HUES6 (cell line): ENCODE results near the gene RNF14.
"Not testable (repeated sequence)": the region's sequence is repeated elsewhere in the genome, so short reads cannot be mapped to it uniquely, and the experiment has no call there.

Source experiments
- H3K27ac ChIP-seq: 2 replicates; pipeline ENCODE4 v1.7.0; 2013; ENCODE audit warnings: low read depth, mild to moderate bottlenecking, low read length, inconsistent platforms
- H3K27me3 ChIP-seq: 2 replicates; pipeline ENCODE4 v1.6.1; 2013; ENCODE audit warnings: low read length; ENCODE audit not compliant: control insufficient read depth, insufficient read depth
- H3K36me3 ChIP-seq: 2 replicates; pipeline ENCODE4 v1.6.1; 2013; ENCODE audit warnings: low read length; ENCODE audit not compliant: control insufficient read depth, insufficient read depth
- H3K4me1 ChIP-seq: 2 replicates; pipeline ENCODE4 v1.6.1; 2013; ENCODE audit warnings: low read length; ENCODE audit not compliant: control insufficient read depth, insufficient read depth
- H3K4me3 ChIP-seq: 2 replicates; pipeline ENCODE4 v1.5.1; 2013; ENCODE audit warnings: low read depth, low read length
- H3K9ac ChIP-seq: one replicate; pipeline ENCODE4 v1.6.1; 2013; ENCODE audit warnings: mild to moderate bottlenecking, low read length
- H3K9me3 ChIP-seq: 2 replicates; pipeline ENCODE4 v1.6.1; 2013; ENCODE audit warnings: low read depth, low read length; ENCODE audit not compliant: control insufficient read depth, insufficient read depth

Gene RNF14

DNA sequence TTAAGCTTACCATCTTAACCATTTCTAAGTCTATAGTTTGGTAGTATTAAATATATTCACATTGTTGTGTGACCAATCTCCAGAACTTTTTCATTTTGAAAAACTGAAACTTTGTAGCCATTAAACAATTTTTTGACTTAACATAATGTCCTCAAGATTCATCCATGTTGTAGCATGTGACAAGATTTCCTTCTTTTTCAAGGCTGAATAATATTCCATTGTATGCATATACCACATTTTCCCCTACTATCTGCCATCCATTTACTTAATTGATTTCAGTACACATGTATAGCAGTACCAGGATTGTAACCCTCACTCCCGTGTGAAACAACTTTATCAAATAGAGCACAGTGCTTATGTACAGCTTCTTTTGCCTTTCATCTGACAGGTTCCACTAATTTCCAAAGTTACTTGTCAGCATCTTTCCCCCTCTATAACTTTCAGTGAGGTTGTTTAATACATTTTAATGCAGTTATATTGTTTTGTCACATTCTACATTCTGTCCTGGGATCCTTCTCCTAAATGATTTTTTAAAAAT lies 51.3 kb downstream of the RNF14 start:
- peaks cover 7% of the 10 kb centered on the region; the same call in 1 of the 2 replicates for H3K27me3 ChIP-seq
- H3K4me1 ChIP-seq: no peaks in the 10 kb centered on the region
- no peak overlapping the region for H3K4me3 ChIP-seq
- no peak overlapping the region for H3K27ac ChIP-seq
- no peaks in the 10 kb centered on the region for H3K36me3 ChIP-seq
- H3K9ac ChIP-seq: no peak overlapping the region
- 0 out of 2 replicates have a peak, but pooled peaks cover 4% of the 10 kb centered on the region for H3K9me3 ChIP-seq

DNA sequence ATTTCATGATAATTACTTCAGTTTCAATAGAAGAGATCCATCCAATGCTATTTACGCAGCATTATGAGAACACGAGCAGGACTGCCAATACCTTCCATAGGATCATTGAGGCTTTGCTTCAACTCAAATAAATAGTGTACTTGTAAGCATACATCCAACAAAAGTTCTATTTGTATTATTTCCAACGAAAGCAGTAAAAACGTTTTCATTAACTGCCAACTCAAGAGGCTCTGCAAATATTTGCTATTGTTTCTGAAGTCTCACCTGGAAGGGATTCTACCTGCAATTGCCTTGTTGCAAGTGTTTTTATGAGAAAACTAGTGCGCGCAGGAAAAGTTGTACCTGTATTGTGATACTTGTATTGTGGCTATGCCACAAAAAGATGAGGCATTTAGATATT lies 54.9 kb downstream of the RNF14 start:
- H3K27me3 ChIP-seq: peaks cover 7% of the 10 kb centered on the region; the same call in 1 of the 2 replicates
- no peaks in the 10 kb centered on the region for H3K4me1 ChIP-seq
- no peak overlapping the region for H3K9ac ChIP-seq
- no peak overlapping the region for H3K4me3 ChIP-seq
- H3K9me3 ChIP-seq: 0 out of 2 replicates have a peak, but pooled peaks cover 4% of the 10 kb centered on the region
- no peak overlapping the region for H3K27ac ChIP-seq
- H3K36me3 ChIP-seq: no peaks in the 10 kb centered on the region

- peak overlapping the region; percentile 20 for H3K9ac ChIP-seq
- peaks cover 7% of the 10 kb centered on the region; the same call in 1 of the 2 replicates for H3K27me3 ChIP-seq
- peak overlapping the region; percentile 62 for H3K4me3 ChIP-seq
- 0 out of 2 replicates have a peak, but pooled peaks cover 4% of the 10 kb centered on the region for H3K9me3 ChIP-seq
- H3K36me3 ChIP-seq: no peaks in the 10 kb centered on the region
- 0 out of 2 replicates have a peak overlapping the region, but pooled peaks have one; percentile 15 for H3K27ac ChIP-seq
- H3K4me1 ChIP-seq: no peaks in the 10 kb centered on the region
Measured at GRCh38 chr5:142024771-142025304, 55.9 kb downstream of the RNF14 start.

DNA sequence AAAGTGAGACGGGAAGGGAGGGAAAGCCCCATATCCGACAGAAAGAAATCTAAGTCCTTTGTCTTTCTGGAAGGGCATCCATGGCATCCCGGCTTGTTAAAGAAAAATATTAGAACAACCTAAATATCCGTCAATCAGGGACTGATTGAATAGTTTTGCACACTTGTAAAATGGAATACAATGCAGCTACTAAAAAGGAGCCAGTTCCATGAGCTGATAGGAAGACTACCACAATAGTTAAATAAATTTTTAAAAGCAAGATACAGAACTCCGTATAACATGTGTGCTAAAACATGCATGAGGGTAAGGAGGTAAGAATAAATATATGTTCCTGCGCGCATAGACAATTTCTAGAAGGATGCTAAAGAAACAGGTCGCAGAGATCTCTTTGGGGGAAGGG lies 56.7 kb downstream of the RNF14 start:
- Histone ChIP-seq H3K9ac (no peak overlapping the region), H3K4me3 (peak overlapping the region; percentile 62), H3K36me3 (no peaks in the 10 kb centered on the region), H3K27me3 (peaks cover 7% of the 10 kb centered on the region; the same call in 1 of the 2 replicates), H3K4me1 (no peaks in the 10 kb centered on the region), H3K9me3 (no peaks in the 10 kb centered on the region), H3K27ac (no peak overlapping the region)

GRCh38 chr5:142032150-142032549 lies 63.2 kb downstream of the RNF14 start:
- H3K9ac ChIP-seq: no peak overlapping the region
- no peak overlapping the region for H3K4me3 ChIP-seq
- H3K27ac ChIP-seq: no peak overlapping the region
- no peaks in the 10 kb centered on the region for H3K36me3 ChIP-seq
- H3K4me1 ChIP-seq: no peaks in the 10 kb centered on the region
- H3K9me3 ChIP-seq: no peaks in the 10 kb centered on the region
- no peaks in the 10 kb centered on the region for H3K27me3 ChIP-seq

DNA sequence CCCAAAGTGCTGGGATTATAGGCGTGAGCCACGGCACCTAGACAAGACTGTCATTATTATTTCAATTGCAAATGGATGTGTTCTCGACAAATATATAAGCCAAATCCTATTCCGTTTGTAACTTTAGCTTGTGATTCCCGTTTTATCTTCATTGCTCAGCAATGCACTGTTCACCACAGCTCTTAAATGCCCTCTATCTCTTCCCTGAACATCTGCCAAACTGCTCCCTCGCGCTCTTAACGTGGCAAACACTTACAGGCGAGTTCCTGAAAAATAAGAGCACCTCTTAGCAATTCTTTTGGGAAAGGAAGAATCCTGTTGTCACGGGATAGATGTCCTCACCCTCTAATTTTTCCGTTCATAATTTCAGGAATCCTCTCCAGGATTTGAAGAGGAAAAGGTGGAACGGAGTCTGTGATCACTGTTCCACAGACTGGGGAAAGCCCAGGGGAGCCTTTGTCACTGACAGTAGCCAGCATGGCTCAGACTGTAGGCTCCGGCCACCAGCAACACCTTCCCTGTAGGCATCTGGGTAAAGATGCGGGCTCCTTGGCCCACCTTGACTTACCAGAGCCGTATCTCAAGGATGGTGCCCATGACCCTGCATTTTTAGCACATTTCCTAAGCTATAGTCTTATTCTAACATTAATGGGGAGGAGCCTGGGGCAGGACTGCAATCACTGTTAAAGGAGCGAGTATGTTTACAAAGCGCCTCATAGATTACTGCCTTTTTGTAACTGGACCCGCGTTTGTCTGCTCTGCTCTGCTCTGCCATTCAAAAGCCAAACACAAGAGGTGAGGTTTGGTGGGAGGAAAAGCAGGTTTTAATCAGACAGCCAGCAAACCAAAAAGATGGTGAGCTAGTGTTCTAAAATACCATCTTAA lies 64.1 kb downstream of the RNF14 start:
- Histone ChIP-seq H3K36me3 (no peaks in the 10 kb centered on the region), H3K9me3 (no peaks in the 10 kb centered on the region), H3K27me3 (no peaks in the 10 kb centered on the region), H3K9ac (no peak overlapping the region), H3K4me1 (no peaks in the 10 kb centered on the region), H3K4me3 (no peak overlapping the region), H3K27ac (no peak overlapping the region)

- not testable (repeated sequence) for H3K4me1 ChIP-seq, H3K36me3 ChIP-seq, H3K27ac ChIP-seq, H3K27me3 ChIP-seq, H3K9ac ChIP-seq, H3K4me3 ChIP-seq, H3K9me3 ChIP-seq
Measured at GRCh38 chr5:142033632-142034567, 65.0 kb downstream of the RNF14 start.

- H3K27ac ChIP-seq: no peak overlapping the region
- H3K4me3 ChIP-seq: no peak overlapping the region
- H3K4me1 ChIP-seq: no peaks in the 10 kb centered on the region
- no peaks in the 10 kb centered on the region for H3K9me3 ChIP-seq
- no peaks in the 10 kb centered on the region for H3K27me3 ChIP-seq
- H3K36me3 ChIP-seq: no peaks in the 10 kb centered on the region
- H3K9ac ChIP-seq: no peak overlapping the region
Measured at GRCh38 chr5:142034994-142035393, 66.1 kb downstream of the RNF14 start.

- H3K27me3 ChIP-seq: no peaks in the 10 kb centered on the region
- no peaks in the 10 kb centered on the region for H3K4me1 ChIP-seq
- H3K4me3 ChIP-seq: no peak overlapping the region
- no peak overlapping the region for H3K27ac ChIP-seq
- no peaks in the 10 kb centered on the region for H3K9me3 ChIP-seq
- no peak overlapping the region for H3K9ac ChIP-seq
- no peaks in the 10 kb centered on the region for H3K36me3 ChIP-seq
Measured at GRCh38 chr5:142036918-142037317, 68.0 kb downstream of the RNF14 start.

DNA sequence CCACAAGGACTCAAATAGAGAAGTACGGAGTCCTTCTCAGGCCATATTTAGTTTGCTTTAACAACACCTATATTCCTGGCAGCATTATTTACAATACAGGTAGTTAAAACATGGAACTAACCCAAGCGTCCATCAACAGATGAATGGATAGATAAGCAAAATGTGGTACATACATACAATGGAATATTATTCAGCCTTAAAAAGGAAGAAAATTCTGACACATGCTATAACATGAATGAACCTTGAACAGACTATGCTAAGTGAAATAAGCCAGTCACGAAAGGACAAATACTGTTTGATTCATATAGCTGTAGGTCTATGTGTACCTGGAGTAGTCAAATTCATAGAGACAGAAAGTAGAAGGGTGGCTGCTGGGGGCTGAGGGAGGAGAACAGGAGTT lies 68.7 kb downstream of the RNF14 start:
- H3K27ac ChIP-seq, H3K27me3 ChIP-seq, H3K36me3 ChIP-seq, H3K9me3 ChIP-seq, H3K9ac ChIP-seq, H3K4me1 ChIP-seq, H3K4me3 ChIP-seq: not testable (repeated sequence)
